PC-3 (cell line): ENCODE results near the gene TENM4. TPM values are rescaled to one million over a fixed set of nuclear protein-coding genes. Genes with fewer than 3 reads are reported as not detected.

ENCODE experiments used
- ATAC-seq: fragments of 200-7000 bp; cut with Tn5 transposase; 2 replicates; pipeline ENCODE4 v1.9.1; 2020; ENCODE audit warnings: mild to moderate bottlenecking, moderate library complexity
- BruUV-seq: library from RNA; stranded (reverse); fragments of 400-500 nt; replicated peaks from 2 replicates; lab custom pipeline; 2021; lab: Mats Ljungman, UMichigan
- CTCF ChIA-PET: fragments of 300-600 bp; sonication (Branson Sonifier 250); formaldehyde crosslinking; loops from one replicate; lab custom pipeline; 2022; ENCODE audit warnings: antibody characterized with exemption; lab: Charles Lee
- POLR2A ChIA-PET: fragments of 300-600 bp; sonication (Branson Sonifier 250); formaldehyde crosslinking; loops from one replicate; lab custom pipeline; 2022; ENCODE audit warnings: antibody characterized with exemption; ENCODE audit not compliant: unreplicated experiment; lab: Charles Lee
- DNase-seq: peaks from one replicate; pipeline ENCODE4 v3.0.0-alpha.2; 2015
- H2AFZ ChIP-seq: fragments of 300-600 bp; sonication (generic); 2 replicates; pipeline ENCODE4 v1.6.0; 2016; ENCODE audit warnings: antibody characterized with exemption, low read length
- H3F3A ChIP-seq: fragments of 300-600 bp; sonication (generic); one replicate; pipeline ENCODE4 v1.6.0; 2017; ENCODE audit warnings: antibody characterized with exemption, low read length, control low read depth, mild to moderate bottlenecking; ENCODE audit not compliant: unreplicated experiment
- H3K27ac ChIP-seq: fragments of 300-600 bp; sonication (generic); 2 replicates; pipeline ENCODE4 v1.5.1; 2016; ENCODE audit warnings: mild to moderate bottlenecking, low read length
- H3K27me3 ChIP-seq: fragments of 300-600 bp; sonication (generic); 2 replicates; pipeline ENCODE4 v1.6.1; 2016; ENCODE audit warnings: low read length, mixed read lengths
- H3K36me3 ChIP-seq: fragments of 300-600 bp; sonication (generic); 2 replicates; pipeline ENCODE4 v1.6.1; 2016; ENCODE audit warnings: low read depth, mixed run types, low read length, mixed read lengths
- H3K4me1 ChIP-seq: fragments of 300-600 bp; sonication (generic); 2 replicates; pipeline ENCODE4 v1.5.1; 2016; ENCODE audit warnings: low read length; ENCODE audit not compliant: insufficient read depth
- H3K4me2 ChIP-seq: fragments of 300-600 bp; sonication (generic); 2 replicates; pipeline ENCODE4 v1.6.0; 2016; ENCODE audit warnings: low read length
- H3K4me3 ChIP-seq: fragments of 300-600 bp; sonication (generic); 2 replicates; pipeline ENCODE4 v1.5.1; 2016; ENCODE audit warnings: mild to moderate bottlenecking, low read length, mixed read lengths
- H3K79me2 ChIP-seq: fragments of 300-600 bp; sonication (generic); 2 replicates; pipeline ENCODE4 v1.6.1; 2017; ENCODE audit warnings: low read length, mixed read lengths
- H3K9ac ChIP-seq: fragments of 300-600 bp; sonication (generic); 2 replicates; pipeline ENCODE4 v1.6.0; 2016; ENCODE audit warnings: mild to moderate bottlenecking, low read length
- H3K9me2 ChIP-seq: fragments of 300-600 bp; sonication (generic); replicated peaks from 2 replicates; pipeline ENCODE4 v1.6.1; 2016; ENCODE audit warnings: mixed run types, low read length, mixed read lengths
- H3K9me3 ChIP-seq: fragments of 300-600 bp; sonication (generic); 2 replicates; pipeline ENCODE4 v1.6.1; 2016; ENCODE audit warnings: low read length, mixed read lengths
- H4K20me1 ChIP-seq: fragments of 300-600 bp; sonication (generic); 2 replicates; pipeline ENCODE4 v1.6.1; 2016; ENCODE audit warnings: low read length, mixed read lengths
- EZH2 ChIP-seq: fragments of 300-600 bp; sonication (generic); IDR thresholded peaks from one replicate; pipeline ENCODE4 v1.6.1; 2017; ENCODE audit warnings: antibody characterized with exemption, mild to moderate bottlenecking, low read length; ENCODE audit not compliant: unreplicated experiment
- EZH2phosphoT487 ChIP-seq: fragments of 300-600 bp; sonication (generic); IDR thresholded peaks from 2 replicates; pipeline ENCODE4 v1.6.1; 2018; ENCODE audit warnings: mild to moderate bottlenecking, antibody characterized with exemption, low read length, borderline replicate concordance
- intact Hi-C: fragments of 100-400 bp; cut with micrococcal nuclease; formaldehyde crosslinking; loops from 2 replicates; pipeline ENCODE4 v1.9.0; 2023
- total RNA-seq: library from RNA; depleted of rRNA; stranded (reverse); fragments of >200 nt; gene quantifications from 2 replicates; pipeline ENCODE4 v1.2.3, GENCODE V29; 2014
- TF ChIP-seq, protein P1 (sequence below): fragments of 300-600 bp; sonication (generic); conservative IDR thresholded peaks from 2 replicates; pipeline ENCODE4 v1.5.1; 2017; ENCODE audit warnings: antibody characterized with exemption, low read depth, mild to moderate bottlenecking, low read length

Gene TENM4
- total RNA-seq, 1 experiment from 2014 or later = 19.7 TPM

- H3K36me3 ChIP-seq = no peaks in the 10 kb centered on the region
- H4K20me1 ChIP-seq = no peaks in the 10 kb centered on the region
- DNase-seq (no peak), ATAC-seq (no peak)
- H3K9me2 ChIP-seq = no peaks in the 10 kb centered on the region
- no peaks in the 10 kb centered on the region for H3F3A ChIP-seq
- H3K4me3 ChIP-seq = no peak overlapping the region
- POLR2A ChIA-PET = no interaction called here
- intact Hi-C loops = no loop called here
- H3K9ac ChIP-seq = no peak overlapping the region
- no TSS peak for BruUV-seq
- H3K27ac ChIP-seq = no peak overlapping the region
- peaks cover 10% of the 10 kb centered on the region; the same call in 1 of the 2 replicates for H3K27me3 ChIP-seq
- H3K9me3 ChIP-seq = no peaks in the 10 kb centered on the region
- no peaks in the 10 kb centered on the region for H3K79me2 ChIP-seq
- H3K4me2 ChIP-seq = no peak overlapping the region
- TF ChIP-seq EZH2 = no peak
- TF ChIP-seq, protein P1, sequence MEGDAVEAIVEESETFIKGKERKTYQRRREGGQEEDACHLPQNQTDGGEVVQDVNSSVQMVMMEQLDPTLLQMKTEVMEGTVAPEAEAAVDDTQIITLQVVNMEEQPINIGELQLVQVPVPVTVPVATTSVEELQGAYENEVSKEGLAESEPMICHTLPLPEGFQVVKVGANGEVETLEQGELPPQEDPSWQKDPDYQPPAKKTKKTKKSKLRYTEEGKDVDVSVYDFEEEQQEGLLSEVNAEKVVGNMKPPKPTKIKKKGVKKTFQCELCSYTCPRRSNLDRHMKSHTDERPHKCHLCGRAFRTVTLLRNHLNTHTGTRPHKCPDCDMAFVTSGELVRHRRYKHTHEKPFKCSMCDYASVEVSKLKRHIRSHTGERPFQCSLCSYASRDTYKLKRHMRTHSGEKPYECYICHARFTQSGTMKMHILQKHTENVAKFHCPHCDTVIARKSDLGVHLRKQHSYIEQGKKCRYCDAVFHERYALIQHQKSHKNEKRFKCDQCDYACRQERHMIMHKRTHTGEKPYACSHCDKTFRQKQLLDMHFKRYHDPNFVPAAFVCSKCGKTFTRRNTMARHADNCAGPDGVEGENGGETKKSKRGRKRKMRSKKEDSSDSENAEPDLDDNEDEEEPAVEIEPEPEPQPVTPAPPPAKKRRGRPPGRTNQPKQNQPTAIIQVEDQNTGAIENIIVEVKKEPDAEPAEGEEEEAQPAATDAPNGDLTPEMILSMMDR = no peak
- TF ChIP-seq EZH2phosphoT487 = no peak
- H2AFZ ChIP-seq = no peak overlapping the region
- no peaks in the 10 kb centered on the region for H3K4me1 ChIP-seq
- CTCF ChIA-PET = no interaction called here
Observed at GRCh38 chr11:79487412-79487811, 46.6 kb upstream of the TENM4 start.

DNA sequence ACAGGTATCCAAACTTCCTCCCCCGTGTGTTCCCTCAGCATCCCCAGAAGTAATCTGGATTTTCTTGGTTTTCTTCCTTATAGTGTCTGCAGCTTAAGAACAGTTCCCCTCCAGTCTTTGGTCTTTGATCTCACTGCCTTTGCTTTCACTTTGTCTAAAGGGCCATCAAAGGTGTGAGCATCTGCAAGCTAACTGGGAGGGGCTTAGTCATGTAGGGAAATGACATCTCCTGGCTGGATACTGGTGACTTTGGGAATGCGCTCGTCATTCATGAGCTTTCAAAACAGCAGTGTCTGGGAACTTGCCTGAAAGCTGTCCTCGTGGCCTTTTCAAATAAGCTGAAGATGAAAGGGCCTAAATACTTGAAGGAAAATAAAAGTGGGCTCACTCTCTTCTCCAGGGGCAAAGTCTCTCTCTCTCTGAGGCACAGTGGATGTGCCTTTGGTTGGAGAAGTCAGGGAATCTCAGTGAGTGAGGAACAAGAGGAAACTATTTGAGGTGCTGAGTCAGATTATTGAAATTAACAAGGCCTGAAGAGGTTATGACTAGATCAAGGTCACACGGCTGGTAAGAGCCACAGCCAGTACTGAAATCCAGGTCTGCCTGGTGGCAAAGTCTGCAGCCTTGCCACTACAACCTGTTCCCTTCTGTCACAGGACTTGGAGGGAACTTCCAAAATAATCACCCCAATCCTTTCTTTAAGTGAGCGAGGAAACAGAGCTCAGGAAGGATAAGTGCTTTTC is 45.6 kb upstream of the TENM4 start:
- intact Hi-C loops = no loop called here
- Histone ChIP-seq H3K9me2 (no peaks in the 10 kb centered on the region), H3K4me3 (no peak overlapping the region), H3F3A (no peaks in the 10 kb centered on the region), H3K4me2 (no peak overlapping the region), H3K79me2 (no peaks in the 10 kb centered on the region), H3K4me1 (no peaks in the 10 kb centered on the region), H3K27me3 (0 out of 2 replicates have a peak, but pooled peaks cover 10% of the 10 kb centered on the region), H3K9me3 (no peaks in the 10 kb centered on the region), H4K20me1 (no peaks in the 10 kb centered on the region), H3K9ac (no peak overlapping the region), H3K36me3 (no peaks in the 10 kb centered on the region), H3K27ac (no peak overlapping the region), H2AFZ (no peak overlapping the region)
- no TSS peak for BruUV-seq
- TF ChIP-seq, protein P1 = no peak
- TF ChIP-seq EZH2 (no peak), EZH2phosphoT487 (no peak)
- POLR2A ChIA-PET = no interaction called here
- CTCF ChIA-PET = no interaction called here
- DNase-seq (no peak), ATAC-seq (no peak)

- ATAC-seq (no peak), DNase-seq (no peak)
- Histone ChIP-seq H3K9ac (no peak overlapping the region), H3K36me3 (no peaks in the 10 kb centered on the region), H3K27me3 (0 out of 2 replicates have a peak, but pooled peaks cover 10% of the 10 kb centered on the region), H3K9me2 (no peaks in the 10 kb centered on the region), H3F3A (no peaks in the 10 kb centered on the region), H3K79me2 (no peaks in the 10 kb centered on the region), H4K20me1 (no peaks in the 10 kb centered on the region), H3K4me1 (no peaks in the 10 kb centered on the region), H3K9me3 (no peaks in the 10 kb centered on the region), H3K4me2 (no peak overlapping the region), H3K4me3 (no peak overlapping the region), H3K27ac (no peak overlapping the region), H2AFZ (no peak overlapping the region)
- TF ChIP-seq, protein P1 = no peak
- TF ChIP-seq EZH2phosphoT487 (no peak), EZH2 (no peak)
- ChIA-PET CTCF (no interaction called here), POLR2A (no interaction called here)
- BruUV-seq = no TSS peak
- intact Hi-C loops = no loop called here
Observed at GRCh38 chr11:79485694-79486093, 44.9 kb upstream of the TENM4 start.
